ENCODE data around the gene PTPRG. TPM values are rescaled to one million over a fixed set of nuclear protein-coding genes. Genes with fewer than 3 reads are reported as not detected.

Gene PTPRG
- total and polyA plus RNA-seq, 10 of the 15 experiments (the other 5 are each of a cell fraction or from before 2014, with no cell fraction given), result 0.29 to 20.7 (median 1.4) TPM

DNA sequence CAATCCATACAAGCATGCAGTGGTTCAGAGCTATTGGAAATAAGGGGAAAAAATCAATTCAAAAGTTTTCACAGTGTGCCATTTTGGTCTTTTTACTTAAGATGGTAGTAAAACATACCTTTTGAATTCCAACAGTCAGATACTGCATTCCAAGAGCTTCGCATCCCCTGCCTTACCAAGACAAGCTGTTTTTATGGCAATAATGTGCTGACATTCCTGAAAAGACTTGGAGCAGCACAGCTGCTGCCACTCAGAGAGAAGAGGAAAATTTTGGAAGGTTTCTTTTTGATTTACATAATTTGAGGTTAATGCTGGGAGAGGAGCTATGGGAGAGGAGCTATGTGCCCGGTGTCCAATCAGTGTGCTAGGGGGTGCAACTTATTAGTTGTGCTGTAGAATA is 663.7 kb downstream of the PTPRG start:
- no peak overlapping the region for H2AFZ ChIP-seq (ENCODE audit: control insufficient read depth, low read depth, low read length)
- ChIA-PET RAD21 (ENCODE audit: unreplicated experiment) (interaction anchor here (1.1 to 1.3 kb wide), 2 partner anchors 23 to 24 kb away, joined by 3 read pairs; no protein-coding TSS in a partner anchor), CTCF (interaction anchor here (0.8 to 1.3 kb wide), 4 partner anchors 10 to 36 kb away, joined by 3 to 7 read pairs (median 4); no protein-coding TSS in a partner anchor), SMC1A (ENCODE audit: uncharacterized antibody, unreplicated experiment) (interaction anchor here (0.6 to 1.6 kb wide), 5 partner anchors 12 to 659 kb away, joined by 3 to 9 read pairs (median 5); no protein-coding TSS in a partner anchor), POLR2A (interaction anchor here (0.6 to 1.0 kb wide), 2 partner anchors 12 to 16 kb away, joined by 3 read pairs; no protein-coding TSS in a partner anchor)
- no peaks in the 10 kb centered on the region for H3K36me3 ChIP-seq (ENCODE audit: control insufficient read depth in 2 of 2, insufficient read depth in 2 of 2, low read length in 1 of 2)
- intact Hi-C loops (cut with micrococcal nuclease; ENCODE audit: unreplicated experiment) (no loop called here), in situ Hi-C loops (cut with MboI) (no loop called here)
- FAIRE-seq, result no peak
- 50% methylated on average over 2 of the region's 2 CpGs for WGBS (ENCODE audit: insufficient coverage, insufficient replicate concordance, low lambda C conversion rate, missing lambda C conversion rate)
- no peak for TF ChIP-seq TBL1XR1 (IDR thresholded peaks at IDR 0.05; ENCODE audit: low read depth, low read length)
- no peak for TF ChIP-seq CREM (IDR thresholded peaks at IDR 0.05; ENCODE audit: low read depth)
- TF ChIP-seq SUZ12 (IDR thresholded peaks at IDR 0.05; ENCODE audit: unreplicated experiment), result no peak
- TF ChIP-seq CHD2 (IDR thresholded peaks at IDR 0.05; ENCODE audit: borderline replicate concordance, low read depth, low read length), result no peak
- TF ChIP-seq GABPA (IDR thresholded peaks at IDR 0.05; ENCODE audit: low read depth), result no peak
- no peak for TF ChIP-seq SIX5 (IDR thresholded peaks at IDR 0.05; ENCODE audit: low read depth, low read length, severe bottlenecking)
- TF ChIP-seq RAD21 (IDR thresholded peaks at IDR 0.05; ENCODE audit: insufficient read depth, low read depth, low read length), result no peak
- TF ChIP-seq, protein P1, sequence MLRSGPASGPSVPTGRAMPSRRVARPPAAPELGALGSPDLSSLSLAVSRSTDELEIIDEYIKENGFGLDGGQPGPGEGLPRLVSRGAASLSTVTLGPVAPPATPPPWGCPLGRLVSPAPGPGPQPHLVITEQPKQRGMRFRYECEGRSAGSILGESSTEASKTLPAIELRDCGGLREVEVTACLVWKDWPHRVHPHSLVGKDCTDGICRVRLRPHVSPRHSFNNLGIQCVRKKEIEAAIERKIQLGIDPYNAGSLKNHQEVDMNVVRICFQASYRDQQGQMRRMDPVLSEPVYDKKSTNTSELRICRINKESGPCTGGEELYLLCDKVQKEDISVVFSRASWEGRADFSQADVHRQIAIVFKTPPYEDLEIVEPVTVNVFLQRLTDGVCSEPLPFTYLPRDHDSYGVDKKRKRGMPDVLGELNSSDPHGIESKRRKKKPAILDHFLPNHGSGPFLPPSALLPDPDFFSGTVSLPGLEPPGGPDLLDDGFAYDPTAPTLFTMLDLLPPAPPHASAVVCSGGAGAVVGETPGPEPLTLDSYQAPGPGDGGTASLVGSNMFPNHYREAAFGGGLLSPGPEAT (IDR thresholded peaks at IDR 0.05; ENCODE audit: low read depth), result no peak
- no peak for TF ChIP-seq MYC (IDR thresholded peaks at IDR 0.05; ENCODE audit: insufficient read depth, insufficient read length, insufficient replicate concordance, low read length, severe bottlenecking)
- no peak for TF ChIP-seq SMC3 (IDR thresholded peaks at IDR 0.05; ENCODE audit: borderline replicate concordance, low read length)
- TF ChIP-seq, protein P2, sequence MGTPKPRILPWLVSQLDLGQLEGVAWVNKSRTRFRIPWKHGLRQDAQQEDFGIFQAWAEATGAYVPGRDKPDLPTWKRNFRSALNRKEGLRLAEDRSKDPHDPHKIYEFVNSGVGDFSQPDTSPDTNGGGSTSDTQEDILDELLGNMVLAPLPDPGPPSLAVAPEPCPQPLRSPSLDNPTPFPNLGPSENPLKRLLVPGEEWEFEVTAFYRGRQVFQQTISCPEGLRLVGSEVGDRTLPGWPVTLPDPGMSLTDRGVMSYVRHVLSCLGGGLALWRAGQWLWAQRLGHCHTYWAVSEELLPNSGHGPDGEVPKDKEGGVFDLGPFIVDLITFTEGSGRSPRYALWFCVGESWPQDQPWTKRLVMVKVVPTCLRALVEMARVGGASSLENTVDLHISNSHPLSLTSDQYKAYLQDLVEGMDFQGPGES (IDR thresholded peaks at IDR 0.05), result no peak
- H3K27me3 ChIP-seq (replicated peaks in 1 of 2; ENCODE audit: control insufficient read depth in 2 of 2, insufficient read depth in 2 of 2, low read length in 1 of 2), result no peaks in the 10 kb centered on the region; a peak in 1 of 4 replicates
- H4K20me1 ChIP-seq (ENCODE audit: control insufficient read depth, insufficient read depth), result no peaks in the 10 kb centered on the region
- no TSS peak for BruUV-seq (replicated peaks)
- no peak overlapping the region for H3K4me2 ChIP-seq (ENCODE audit: control insufficient read depth, insufficient read depth)
- no peak overlapping the region for H3K9ac ChIP-seq (ENCODE audit: control insufficient read depth, insufficient read depth, low read length)
- no peaks in the 10 kb centered on the region; the same call in 1 of the 2 replicates for H3K4me1 ChIP-seq (ENCODE audit: control insufficient read depth, insufficient read depth, low read length)
- no peak overlapping the region for H3K27ac ChIP-seq (ENCODE audit: control insufficient read depth, insufficient read depth)
- H3K9me3 ChIP-seq (replicated peaks; ENCODE audit: control insufficient read depth, insufficient read depth, low read length), result no peaks in the 10 kb centered on the region
- no peak overlapping the region for H3K4me3 ChIP-seq
- no peak for ATAC-seq
- H3K79me2 ChIP-seq (ENCODE audit: control insufficient read depth, insufficient read depth, low read length), result no peaks in the 10 kb centered on the region
- DNase-seq (ENCODE audit: low read depth, low spot score), result no peak
